MM.1S (cell line): ENCODE data around the gene CLRN3.

Experiments used
- CTCF ChIP-seq: fragments of 300-600 bp; sonication (generic); IDR thresholded peaks from 2 replicates; pipeline ENCODE4 v1.5.1; 2016; ENCODE audit warnings: antibody characterized with exemption, low read length, mixed read lengths
- EZH2phosphoT487 ChIP-seq: fragments of 300-600 bp; sonication (generic); IDR thresholded peaks from 2 replicates; pipeline ENCODE4 v1.6.1; 2018; ENCODE audit warnings: antibody characterized with exemption, low read length

GRCh38 chr10:127909716-127910463, 17.1 kb upstream of the CLRN3 start:
- TF ChIP-seq EZH2phosphoT487 (no peak), CTCF (no peak)
